CMK (cell line): Measurements from ENCODE around the gene SOCS3.
"Not testable (repeated sequence)": the region's sequence is repeated elsewhere in the genome, so short reads cannot be mapped to it uniquely, and the experiment has no call there.

Source experiments
- DNase-seq: peaks from one replicate; pipeline ENCODE4 v3.0.0-alpha.2; 2010; ENCODE audit warnings: low read depth

Gene SOCS3

DNA sequence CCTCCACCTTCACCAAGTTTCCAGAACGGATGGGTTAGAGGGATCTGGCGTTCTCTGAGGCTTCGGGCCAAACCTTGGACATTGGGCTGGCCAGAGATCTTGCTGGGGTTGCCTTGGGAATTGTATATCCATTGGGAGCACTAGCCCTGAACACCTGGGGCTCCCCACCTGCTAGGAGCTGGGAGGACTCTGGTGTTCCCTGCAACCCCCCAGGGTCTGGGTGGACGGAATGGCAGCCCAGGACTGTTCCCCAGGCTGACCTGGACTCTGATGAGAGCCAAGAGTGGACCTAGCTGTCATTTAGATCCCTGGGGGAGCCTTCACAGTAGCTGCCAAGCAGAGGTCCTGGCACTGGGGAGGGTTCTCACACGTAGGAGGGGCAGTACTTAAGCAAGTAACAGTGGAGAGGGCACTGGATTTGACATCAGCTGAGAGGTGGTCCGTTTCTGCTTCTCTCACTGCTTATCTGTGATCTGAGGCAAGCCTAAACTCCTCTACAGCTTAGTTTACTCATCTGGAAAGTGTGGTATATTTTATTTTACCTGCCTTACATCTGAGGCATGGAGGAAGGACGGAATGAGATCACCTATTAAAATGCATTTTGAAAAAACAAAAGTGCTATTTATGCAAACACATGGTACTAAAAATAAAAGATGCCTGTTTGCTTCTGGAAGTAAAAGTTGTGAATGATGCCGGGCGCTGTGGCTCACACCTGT is 11.7 kb downstream of the SOCS3 start:
- no peak for DNase-seq

DNA sequence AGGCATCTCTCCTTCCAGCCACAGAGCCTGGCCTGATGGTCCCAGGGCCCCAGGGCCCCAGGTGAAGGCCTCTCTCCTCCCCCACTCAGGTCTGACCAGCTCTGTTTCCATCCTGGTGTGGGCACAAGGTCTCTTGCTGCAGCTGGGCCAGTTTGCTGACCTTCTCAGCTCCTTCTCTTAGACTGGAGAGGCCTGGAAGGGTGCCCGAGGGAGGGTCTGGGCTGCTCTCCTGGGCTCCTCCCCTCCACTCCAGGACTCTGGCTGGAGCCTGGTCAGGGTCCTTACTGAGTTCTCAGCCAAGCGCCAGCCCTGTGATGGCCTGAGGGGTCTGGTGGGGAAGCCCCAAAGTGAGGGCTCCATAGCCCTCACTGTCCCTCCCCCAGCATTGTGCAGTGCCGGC is 12.4 kb downstream of the SOCS3 start:
- no peak for DNase-seq

DNA sequence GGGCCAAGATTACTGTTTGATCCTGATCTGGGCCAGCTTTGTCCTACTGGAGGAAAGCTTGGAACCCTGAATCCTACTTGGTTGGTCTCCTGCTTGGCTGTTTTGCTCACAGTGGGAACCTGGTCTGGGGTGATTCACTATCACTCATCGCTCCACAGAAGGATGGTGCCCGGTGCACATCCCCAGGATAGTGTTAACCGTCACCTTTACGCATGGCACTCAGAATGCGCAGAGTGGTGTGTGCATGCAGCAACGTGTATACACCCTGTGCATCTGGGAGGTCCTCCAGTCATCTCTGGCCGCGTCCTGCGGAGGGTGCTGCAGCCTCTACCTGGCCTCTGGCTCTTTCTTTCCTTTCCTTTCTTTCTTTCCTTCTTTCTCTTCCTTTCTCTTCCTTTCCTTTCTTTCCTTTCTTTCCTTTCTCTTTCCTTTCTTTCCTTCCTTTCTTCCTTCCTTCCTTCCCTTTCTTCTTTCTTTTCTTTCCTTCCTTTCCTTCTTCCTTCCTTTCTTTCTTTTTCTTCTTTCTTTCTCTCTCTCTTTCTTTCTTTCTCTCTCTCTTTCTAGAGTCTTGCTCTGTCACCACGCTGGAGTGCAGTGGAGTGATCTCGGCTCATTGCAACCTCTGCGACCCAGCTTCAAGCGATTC is 13.1 kb downstream of the SOCS3 start:
- DNase-seq = no peak

DNA sequence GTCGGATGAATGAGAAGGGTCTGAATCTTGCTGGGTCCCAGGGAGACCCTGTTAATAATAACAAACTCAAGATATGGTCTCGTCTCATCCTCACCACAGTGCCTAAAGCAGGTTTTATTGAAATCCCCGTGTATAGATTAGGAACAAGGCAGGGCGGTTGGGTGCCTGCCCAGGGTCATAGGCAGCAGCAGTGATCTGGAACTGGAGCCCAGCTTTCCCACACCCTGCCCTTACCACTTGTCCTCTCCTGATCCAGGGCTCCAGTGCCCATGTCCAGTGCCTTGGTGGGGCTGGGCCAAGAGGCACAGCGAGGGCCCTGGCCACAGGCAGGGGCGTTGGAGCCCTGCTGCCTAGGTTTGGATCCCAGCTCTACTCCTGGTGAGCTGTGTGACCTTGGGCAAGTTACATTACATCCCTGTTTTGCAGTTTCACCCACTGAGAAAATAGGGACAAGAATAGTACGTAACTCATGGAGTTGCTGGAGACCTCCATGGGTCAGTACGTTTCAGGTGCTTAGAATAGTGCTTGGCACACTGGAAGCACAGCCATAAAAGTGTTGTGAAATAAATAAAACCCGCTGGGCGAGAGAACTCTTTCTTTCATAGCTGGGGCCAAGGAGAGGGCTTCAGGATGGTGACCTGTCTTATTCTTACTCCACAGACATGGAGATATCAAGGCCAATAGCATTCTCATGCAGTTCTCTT is 13.9 kb downstream of the SOCS3 start:
- DNase-seq = no peak

DNA sequence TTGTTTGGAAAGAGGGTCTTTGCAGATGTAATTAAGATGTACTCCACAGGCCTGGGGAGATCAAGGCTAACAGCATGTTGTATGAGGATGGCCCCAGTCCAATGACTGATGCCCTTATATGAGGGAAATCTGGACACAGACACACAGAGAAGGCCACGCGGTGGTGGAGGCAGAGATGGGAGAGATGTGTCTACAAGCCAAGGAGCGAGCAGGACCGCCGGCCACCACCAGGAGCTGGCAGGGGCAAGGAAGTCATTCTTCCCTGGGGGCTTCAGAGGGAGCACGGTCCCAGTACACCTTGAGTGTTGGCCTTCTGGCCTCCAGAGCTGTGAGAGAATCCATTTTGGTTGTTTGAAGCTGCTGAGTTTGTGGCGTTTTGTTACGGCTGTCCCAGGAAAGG is 14.7 kb downstream of the SOCS3 start:
- DNase-seq = no peak

DNA sequence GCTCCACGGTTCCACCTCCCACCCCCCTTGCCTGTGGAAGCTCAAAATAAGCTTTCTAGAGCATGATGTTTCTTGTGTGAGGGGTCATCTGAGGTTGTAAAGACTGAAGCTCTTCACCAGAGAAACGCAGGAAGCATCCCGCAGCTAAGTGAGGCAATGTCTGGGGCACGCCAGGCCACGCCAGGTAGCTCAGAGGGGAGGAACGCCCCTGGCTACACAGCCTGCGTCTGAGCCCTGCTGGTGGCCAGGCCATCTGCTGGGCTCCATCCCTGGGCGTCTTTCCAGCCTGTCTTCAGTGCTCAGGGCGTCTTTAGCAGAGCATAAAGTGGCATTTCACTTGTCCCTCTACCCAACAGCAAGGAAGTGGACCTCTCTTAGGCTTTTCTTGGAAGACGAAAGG is 15.2 kb downstream of the SOCS3 start:
- DNase-seq = no peak

DNA sequence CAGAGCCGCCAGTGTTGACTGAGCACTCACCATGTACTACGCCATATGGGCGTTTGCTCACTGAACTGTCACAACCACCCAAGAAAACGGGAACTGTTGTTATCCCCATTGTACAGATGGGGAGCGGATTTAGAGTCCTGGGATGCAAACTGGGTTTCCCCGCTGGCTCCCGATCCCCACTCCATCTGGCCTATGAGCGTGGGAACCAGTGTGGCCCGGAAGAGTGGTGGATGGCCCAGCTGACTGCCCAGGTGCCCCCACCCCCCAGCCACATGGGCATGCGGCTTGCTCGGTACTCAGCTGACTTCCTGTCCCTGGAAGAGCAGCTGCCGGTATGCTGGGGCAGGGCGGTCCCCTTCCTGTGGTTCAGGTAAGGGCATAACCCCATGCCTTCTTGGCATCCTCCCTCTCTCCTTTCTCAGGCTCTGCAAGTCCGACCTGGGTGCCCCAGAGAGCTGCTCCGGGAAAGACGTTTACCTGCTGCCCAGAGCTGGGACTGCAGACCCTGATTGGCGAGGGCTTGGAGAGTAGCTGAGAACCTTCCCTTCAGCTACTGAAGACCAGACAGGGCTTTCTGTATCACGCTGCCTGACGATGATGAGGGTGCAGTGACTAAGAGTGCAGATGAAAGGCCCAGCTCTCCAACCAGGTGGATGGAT is 16.2 kb downstream of the SOCS3 start:
- DNase-seq = no peak

DNA sequence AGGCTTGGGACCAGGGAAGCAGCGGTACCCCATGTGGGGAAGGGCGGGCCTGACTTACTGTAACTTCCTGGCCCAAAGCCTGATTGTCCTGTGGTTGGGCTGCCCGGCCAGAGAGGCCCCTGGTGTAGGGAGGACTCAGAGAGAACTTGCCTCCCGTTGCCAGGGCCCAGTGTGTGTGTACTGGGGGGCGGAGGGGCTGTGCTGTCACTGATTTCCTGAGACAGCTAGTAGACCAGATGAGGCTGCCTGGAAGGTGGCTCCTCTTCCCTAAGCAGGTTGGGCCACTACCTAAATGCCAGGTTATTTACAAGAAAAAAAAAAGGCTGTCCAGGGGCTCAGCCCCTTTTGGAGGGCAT is 16.7 kb downstream of the SOCS3 start:
- DNase-seq = no peak

DNA sequence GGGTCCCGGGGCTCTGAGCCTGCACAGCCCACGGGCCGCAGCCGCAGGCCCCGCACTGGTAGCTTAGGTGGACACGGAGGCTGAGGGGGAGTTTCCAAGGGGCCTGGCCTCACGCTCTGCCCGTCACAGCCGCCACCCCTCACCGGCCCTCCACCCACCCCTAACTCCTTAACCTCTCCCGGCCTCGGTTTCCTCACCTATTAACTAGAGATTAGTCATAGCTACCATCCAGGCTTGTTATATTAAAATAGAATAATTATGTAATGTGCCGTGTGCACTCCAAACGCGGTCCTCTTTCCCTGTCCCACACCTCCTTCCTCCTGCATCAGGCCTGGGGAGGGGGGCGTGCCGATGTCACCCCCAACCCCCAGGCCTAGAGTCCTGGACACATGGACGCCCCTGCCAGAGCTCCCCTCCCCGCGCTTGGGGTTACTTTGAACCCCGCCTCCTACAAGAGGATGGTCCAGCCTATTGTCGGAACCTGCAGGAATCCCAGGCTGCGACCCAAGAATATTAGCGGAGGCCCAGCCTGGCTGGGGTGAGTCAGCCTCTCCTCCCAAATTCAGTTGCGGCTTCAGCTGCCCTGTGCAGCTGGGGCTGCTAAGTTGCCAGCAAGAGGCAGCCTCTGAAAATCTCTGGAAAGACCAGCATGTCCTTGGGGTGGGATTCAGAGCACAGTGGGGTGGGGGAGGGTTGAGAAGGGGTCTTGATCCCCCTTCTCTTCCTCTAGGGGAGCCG is 17.3 kb downstream of the SOCS3 start:
- DNase-seq = no peak

DNA sequence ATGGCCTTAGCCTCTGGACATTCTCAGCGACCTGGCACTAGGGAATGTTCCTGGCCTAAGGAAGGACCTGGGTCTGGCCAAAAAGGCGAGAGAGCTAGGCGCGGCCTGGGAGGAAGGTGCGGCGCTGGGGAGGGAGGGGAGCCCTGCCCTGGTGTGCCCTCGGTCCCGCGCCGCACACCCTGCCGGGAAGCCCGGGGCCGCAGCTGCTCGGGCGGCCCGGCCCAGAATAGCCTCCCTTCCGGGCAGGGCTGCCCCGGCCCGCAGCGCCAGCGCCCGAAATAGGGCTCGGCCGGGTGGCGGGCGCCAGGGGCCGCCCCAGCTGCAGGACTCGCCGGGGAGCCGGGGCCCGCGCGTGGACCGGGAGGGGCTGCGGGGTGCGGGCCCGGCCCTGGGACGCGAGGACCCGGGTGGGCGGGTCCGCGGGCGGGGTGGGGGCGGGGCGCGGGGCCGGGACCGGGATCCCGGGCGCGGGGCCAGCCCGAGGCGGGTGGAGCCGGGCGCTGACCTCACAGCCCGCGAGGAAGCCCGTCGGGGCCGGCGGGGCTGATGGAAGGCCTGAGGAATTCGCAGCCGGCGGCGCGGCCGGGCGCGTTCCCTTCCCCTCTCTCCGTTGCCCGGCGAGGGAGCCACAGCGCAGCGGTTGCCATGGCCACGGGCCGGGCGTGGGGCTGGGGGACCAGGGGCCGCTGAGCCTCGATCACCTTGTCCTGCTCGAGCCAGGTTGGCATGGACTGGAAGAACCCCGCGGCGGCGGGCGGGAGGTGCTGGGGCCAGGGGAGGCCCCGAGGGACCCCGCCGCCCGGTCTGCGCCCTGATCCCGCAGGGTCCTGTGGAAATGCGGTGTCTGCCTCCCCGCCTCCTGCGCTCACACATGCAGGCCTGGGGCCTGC is 18.1 kb downstream of the SOCS3 start:
- DNase-seq = no peak

DNA sequence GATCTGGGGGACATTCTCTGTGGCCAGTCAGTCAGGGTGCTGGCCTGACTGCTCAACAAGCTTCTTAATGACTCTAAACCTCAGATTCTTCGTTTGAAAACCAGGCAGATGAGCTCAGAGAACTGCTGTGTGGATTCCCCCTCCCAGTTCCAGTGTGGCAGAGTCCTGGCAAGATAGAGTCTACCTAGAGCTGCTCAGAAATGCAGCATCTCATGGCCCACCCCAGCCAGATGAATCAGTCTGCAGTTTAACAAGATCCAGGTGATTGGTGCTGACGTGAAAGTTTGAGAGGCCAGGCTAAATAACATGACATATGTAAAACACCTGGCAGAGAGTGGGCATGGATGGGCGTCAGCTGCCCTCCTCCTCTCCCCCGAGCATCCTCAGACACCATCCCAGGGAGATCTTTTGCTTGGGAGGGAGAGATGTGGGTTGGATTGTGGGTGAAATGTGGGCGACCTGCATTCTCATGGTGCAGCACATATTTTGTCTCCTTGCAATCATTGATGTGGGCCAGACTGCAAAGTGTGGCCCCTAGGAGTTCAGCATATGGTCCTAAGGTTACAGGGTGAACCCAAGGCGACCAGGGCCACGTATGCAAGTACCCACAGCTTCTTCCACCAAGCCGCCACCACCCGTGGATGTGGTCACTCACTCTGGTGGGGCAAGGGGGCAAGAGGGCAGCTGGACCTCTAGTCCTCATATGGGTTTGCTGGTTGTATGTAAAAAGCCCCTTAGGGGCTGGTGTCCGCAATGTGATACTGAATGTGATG is 19.5 kb downstream of the SOCS3 start:
- no peak for DNase-seq

DNA sequence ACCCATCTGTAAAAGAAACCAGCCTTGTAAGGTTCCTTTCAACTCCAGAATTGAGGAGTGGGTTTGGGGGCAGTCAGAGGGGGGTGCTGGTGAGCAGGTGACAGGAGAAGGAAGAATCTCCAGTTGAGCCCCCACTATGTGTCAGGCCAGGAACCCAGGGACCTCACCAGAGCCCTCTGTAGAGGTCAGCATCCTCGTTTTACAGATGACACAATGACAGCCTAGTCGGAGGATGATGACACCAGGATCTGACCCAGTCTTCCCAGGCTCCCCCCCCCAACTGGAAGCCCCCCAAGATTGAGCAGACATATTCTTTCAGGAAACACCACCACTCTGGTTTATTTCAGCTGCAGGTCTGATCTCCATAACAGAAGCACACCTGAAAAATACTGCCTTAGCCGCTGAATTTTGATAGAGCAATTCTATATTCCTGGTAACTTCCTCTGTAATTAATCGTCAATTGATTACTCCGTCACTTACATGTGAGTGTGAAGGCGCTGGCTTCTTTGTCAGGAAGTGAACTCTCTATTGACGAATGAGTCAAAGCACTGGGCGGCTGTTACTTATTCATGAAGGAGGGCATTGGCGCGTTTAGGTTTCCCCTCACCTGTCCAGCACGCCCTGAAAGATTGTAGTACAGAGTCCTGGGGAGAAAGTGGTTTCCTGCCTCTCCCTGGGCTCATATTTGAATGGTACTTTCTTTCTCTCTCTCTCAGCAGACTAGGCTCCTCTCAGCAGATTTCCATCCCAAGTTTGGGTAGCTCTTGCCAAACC is 21.2 kb downstream of the SOCS3 start:
- no peak for DNase-seq

DNA sequence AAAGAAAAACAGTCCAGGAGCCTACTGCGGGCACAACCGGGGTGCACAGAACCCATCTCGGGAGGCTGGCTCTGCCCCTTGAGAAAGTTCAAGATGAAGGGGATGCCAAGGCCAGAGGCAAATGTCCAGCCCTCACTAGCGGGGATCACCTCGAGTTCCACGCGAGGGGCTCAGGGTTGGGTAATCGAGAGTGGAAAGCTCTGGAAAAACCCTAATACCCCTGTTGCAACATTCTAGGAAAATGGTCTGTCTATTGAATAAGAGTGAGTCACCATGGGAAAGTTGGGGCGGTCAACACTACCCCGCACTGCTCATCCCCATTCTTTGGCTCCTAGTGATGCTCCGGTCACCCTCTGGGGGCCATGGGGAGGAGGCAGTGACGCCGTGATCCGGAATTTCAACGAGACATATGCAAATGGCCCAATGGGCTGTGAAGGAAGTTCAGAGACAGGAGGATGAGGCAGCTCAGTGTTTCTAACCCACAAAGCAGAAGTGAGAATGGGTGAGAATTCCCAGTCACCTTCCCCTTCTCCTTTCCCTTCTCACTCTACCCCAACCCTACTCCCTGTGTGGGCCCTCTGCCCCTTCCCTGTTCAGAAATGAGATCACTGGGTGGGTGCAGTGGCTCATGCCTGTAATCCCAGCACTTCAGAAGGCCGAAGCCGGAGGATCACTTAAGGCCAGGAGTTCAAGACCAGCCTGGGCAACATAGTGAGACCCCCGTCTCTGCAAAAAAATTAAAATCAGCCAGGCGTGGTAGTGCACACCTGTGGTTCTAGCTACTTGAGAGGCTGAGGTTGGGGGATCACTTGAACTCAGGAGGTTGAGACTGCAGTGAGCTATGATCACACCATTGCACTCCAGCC is 22.4 kb downstream of the SOCS3 start:
- DNase-seq = no peak

DNA sequence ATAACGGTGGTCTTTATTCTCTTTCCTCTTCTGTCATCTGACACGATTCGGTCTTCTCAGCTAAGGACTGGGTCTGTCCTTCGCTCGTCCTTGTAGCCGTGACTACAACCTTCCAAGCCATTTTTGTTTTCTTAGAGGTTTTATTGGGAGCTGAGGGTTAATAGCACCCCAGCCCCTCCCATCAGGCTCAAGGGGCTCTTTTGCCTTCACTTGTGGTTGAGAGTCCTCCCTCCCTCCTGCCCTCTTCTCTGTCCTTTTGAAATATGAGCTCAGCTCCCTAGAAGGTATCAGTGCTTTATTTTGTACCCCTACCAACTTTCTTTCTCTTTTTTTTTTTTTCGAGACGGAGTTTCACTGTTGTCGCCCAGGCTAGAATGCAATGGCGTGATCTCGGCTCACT is 24.7 kb downstream of the SOCS3 start:
- no peak for DNase-seq

DNA sequence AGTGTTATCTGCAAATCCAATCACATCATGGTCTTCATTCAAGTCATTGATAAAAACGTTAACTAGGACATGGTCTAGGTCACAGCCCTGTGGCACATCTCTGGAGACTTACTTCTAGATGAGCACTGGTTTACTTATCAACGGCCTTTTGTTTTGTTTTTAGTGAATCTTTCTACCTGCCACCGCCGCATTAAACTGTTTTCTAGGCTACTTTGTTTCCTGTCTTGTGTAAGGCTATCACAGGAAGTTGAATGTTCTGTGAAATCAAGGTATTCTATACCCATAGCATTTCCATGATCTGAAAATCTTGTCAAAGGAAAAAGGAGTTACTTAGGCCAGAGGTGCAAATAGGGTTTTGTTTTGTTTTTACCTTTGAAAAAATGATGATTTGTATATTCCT is 26.9 kb downstream of the SOCS3 start:
- no peak for DNase-seq

DNA sequence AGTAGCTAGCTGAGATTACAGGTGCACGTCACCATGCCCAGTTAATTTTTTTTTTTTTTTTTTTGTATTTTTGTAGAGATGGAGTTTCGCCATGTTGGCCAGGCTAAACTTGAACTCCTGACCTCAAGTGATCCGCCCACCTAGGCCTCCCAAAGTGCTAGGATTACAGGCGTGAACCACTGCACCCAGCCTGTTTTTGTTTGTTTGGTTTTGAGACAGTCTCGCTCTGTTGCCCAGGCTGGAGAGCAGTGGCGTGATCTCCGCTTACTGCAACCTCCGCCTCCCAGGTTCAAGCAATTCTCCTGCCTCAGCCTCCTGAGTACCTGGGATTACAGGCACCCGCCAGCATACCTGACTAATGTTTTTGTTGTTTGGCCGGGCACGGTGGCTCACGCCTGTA is 28.5 kb downstream of the SOCS3 start:
- DNase-seq = not testable (repeated sequence)

DNA sequence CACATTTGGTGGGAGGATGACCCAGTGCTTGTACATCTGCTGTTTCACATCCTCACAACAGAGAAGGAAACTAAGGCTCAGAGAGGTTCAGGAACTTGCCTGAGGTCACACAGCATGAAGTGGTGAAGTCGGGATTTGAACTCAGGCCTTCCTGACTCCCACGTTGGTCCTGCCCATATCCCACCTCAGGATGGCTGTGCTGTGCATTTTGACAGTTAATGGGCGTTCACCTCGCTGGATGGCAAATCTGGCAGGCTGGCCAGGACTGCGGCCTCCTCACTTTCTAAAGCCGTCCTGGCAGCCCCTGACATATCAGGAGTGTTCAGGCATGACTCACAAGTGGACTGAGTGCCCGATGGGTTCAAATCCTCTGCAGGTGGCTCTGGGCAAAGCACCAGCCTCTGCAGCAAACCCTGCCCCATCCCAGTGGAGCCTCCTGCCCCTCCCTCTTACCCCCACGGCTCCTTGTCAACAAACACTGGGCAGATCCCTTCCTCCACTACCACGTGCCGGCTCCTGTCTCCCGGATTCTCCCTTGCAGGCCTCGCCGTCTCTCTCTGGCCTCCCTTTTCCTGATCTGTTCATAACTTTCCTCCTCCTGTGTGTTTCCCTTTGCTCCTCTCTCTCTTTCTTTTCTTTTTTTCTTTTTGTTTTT is 29.2 kb downstream of the SOCS3 start:
- DNase-seq = no peak
